SK-N-SH (cell line): ENCODE results near the gene CYP2A13. TPM values are rescaled to one million over a fixed set of nuclear protein-coding genes. Genes with fewer than 3 reads are reported as not detected.

ENCODE experiments used
- CTCF ChIA-PET: fragments of 300-600, 350-600 bp; formaldehyde crosslinking; extraction: SDS; loops from one replicate; lab custom pipeline; 2021; lab: Yijun Ruan, JAX
- POLR2A ChIA-PET: fragments of 350-600 bp; sonication (Branson Sonifier 250); formaldehyde crosslinking; extraction: SDS; loops from one replicate; lab custom pipeline; 2020; ENCODE audit warnings: antibody characterized with exemption, inconsistent platforms; lab: Yijun Ruan, JAX
- DNase-seq: peaks from one replicate; pipeline ENCODE4 v3.0.0; 2012
- H2AFZ ChIP-seq: fragments of 200-600 bp; sonication (generic); 2 replicates; pipeline ENCODE4 v1.8.1; 2016; ENCODE audit warnings: antibody characterized with exemption, mild to moderate bottlenecking, low read depth
- H3F3A ChIP-seq: fragments of 200-600 bp; sonication (generic); replicated peaks from 2 replicates; pipeline ENCODE3; 2016; ENCODE audit warnings: antibody characterized with exemption, mild to moderate bottlenecking; ENCODE audit not compliant: insufficient read depth
- H3K27ac ChIP-seq, 2 experiments: fragments of 200-500 bp in 1 of 2; fragments of 200-600 bp in 1 of 2; sonication (Bioruptor generic) in 1 of 2; sonication (generic), shearing (Covaris generic) in 1 of 2; 2 replicates each; pipeline versions ENCODE4 v1.5.1 to v1.6.1; 2014 to 2016; ENCODE audit warnings: low read depth in 2 of 2, inconsistent platforms in 1 of 2, low read length in 1 of 2, mild to moderate bottlenecking in 1 of 2, mixed read lengths in 1 of 2
- H3K27me3 ChIP-seq: fragments of 200-600 bp; sonication (generic), shearing (Covaris generic); 2 replicates; pipeline ENCODE4 v1.6.1; 2016; ENCODE audit warnings: mixed run types; ENCODE audit not compliant: insufficient read depth
- H3K36me3 ChIP-seq, 2 experiments: fragments of 200-500 bp in 1 of 2; fragments of 200-600 bp in 1 of 2; sonication (Bioruptor generic) in 1 of 2; sonication (generic) in 1 of 2; replicated peaks in 1 of 2; 2 replicates each; pipeline versions ENCODE3 to v1.5.1; 2014 to 2016; ENCODE audit warnings: low read length in 1 of 2, mild to moderate bottlenecking in 1 of 2; ENCODE audit not compliant: insufficient read depth in 2 of 2, control insufficient read depth in 1 of 2
- H3K4me1 ChIP-seq, 2 experiments: fragments of 200-500 bp in 1 of 2; fragments of 200-600 bp in 1 of 2; sonication (Bioruptor generic) in 1 of 2; sonication (generic), shearing (Covaris generic) in 1 of 2; 2 replicates each; pipeline versions ENCODE4 v1.5.1 to v1.6.1; 2014 to 2016; ENCODE audit warnings: low read depth in 1 of 2, low read length in 1 of 2, mixed run types in 1 of 2; ENCODE audit not compliant: insufficient read depth in 2 of 2, control insufficient read depth in 1 of 2
- H3K4me2 ChIP-seq: fragments of 200-600 bp; sonication (generic), shearing (Covaris generic); 2 replicates; pipeline ENCODE4 v1.6.1; 2017; ENCODE audit warnings: mixed run types
- H3K4me3 ChIP-seq, 2 experiments: fragments of 200-500 bp in 1 of 2; fragments of 200-600 bp in 1 of 2; sonication (Bioruptor generic) in 1 of 2; sonication (generic), shearing (Covaris generic) in 1 of 2; 2 replicates each; pipeline versions ENCODE4 v1.5.1 to v1.8.1; 2014 to 2016; ENCODE audit warnings: low read depth in 2 of 2, inconsistent platforms in 1 of 2, low read length in 1 of 2, mild to moderate bottlenecking in 1 of 2, mixed read lengths in 1 of 2, moderate library complexity in 1 of 2
- H3K79me2 ChIP-seq: fragments of 200-600 bp; sonication (generic); 2 replicates; pipeline ENCODE4 v1.8.1; 2017; ENCODE audit warnings: mild to moderate bottlenecking; ENCODE audit not compliant: insufficient read depth
- H3K9ac ChIP-seq: fragments of 200-600 bp; sonication (generic); 2 replicates; pipeline ENCODE4 v1.6.1; 2017; ENCODE audit warnings: mixed run types
- H3K9me2 ChIP-seq: fragments of 200-600 bp; sonication (generic); 2 replicates; pipeline ENCODE4 v1.6.1; 2017; ENCODE audit warnings: mixed run types
- H3K9me3 ChIP-seq: fragments of 200-600 bp; sonication (generic); 2 replicates; pipeline ENCODE4 v1.6.1; 2017; ENCODE audit warnings: mixed run types, mild to moderate bottlenecking, moderate library complexity
- H4K20me1 ChIP-seq: fragments of 200-600 bp; sonication (generic); 2 replicates; pipeline ENCODE4 v1.6.1; 2017; ENCODE audit warnings: mild to moderate bottlenecking, mixed run types; ENCODE audit not compliant: insufficient read depth
- CHD2 ChIP-seq: fragments of 150-350 bp; IDR thresholded peaks from 2 replicates; pipeline ENCODE4 v1.6.1; 2018; ENCODE audit warnings: low read length; ENCODE audit not compliant: partially characterized antibody
- EP300 ChIP-seq, 2 experiments: IDR thresholded peaks; 2 replicates each; pipeline versions ENCODE4 v1.4.0 to v1.6.1; 2012; ENCODE audit warnings: borderline replicate concordance in 1 of 2, low read depth in 1 of 2, low read length in 1 of 2
- GATA2 ChIP-seq: sonication (generic); formaldehyde crosslinking; IDR thresholded peaks from 2 replicates; pipeline ENCODE4 v1.5.0; 2020; ENCODE audit warnings: mild to moderate bottlenecking, missing genetic modification reagents
- MXI1 ChIP-seq: IDR thresholded peaks from 2 replicates; pipeline ENCODE4 v1.6.1; 2012; ENCODE audit warnings: mild to moderate bottlenecking, low read depth, low read length, improper control_type of control experiment
- NFIC ChIP-seq: IDR thresholded peaks from 2 replicates; pipeline ENCODE4 v1.4.0; 2012; ENCODE audit warnings: borderline replicate concordance
- RAD21 ChIP-seq: IDR thresholded peaks from 2 replicates; pipeline ENCODE4 v1.6.1; 2012; ENCODE audit warnings: mild to moderate bottlenecking, low read length
- RXRA ChIP-seq: IDR thresholded peaks from 2 replicates; pipeline ENCODE4 v1.4.0; 2012; ENCODE audit warnings: low read depth, mild to moderate bottlenecking, borderline replicate concordance
- SIN3A ChIP-seq: IDR thresholded peaks from 2 replicates; pipeline ENCODE4 v1.6.1; 2012; ENCODE audit warnings: low read depth, mild to moderate bottlenecking, low read length, moderate library complexity, borderline replicate concordance
- TAF1 ChIP-seq: IDR thresholded peaks from 2 replicates; pipeline ENCODE4 v1.6.1; 2012; ENCODE audit warnings: low read depth, mild to moderate bottlenecking, low read length, moderate library complexity, borderline replicate concordance
- TEAD4 ChIP-seq: IDR thresholded peaks from 2 replicates; pipeline ENCODE4 v1.4.0; 2012; ENCODE audit warnings: mild to moderate bottlenecking, borderline replicate concordance; ENCODE audit not compliant: insufficient read depth
- WGBS: methylation state at CpG from one replicate; pipeline ENCODE4 v1.1.6; 2017; ENCODE audit warnings: low lambda C conversion rate; 5-methylcytosine and 5-hydroxymethylcytosine counted together
- polyA plus RNA-seq, 3 experiments: library from polyadenylated mRNA; depleted of rRNA; stranded (reverse); fragments of >200 nt; gene quantifications; 2 replicates each; pipeline ENCODE4 v1.2.3, GENCODE V29; 2012
- TF ChIP-seq, protein P1 (sequence below): fragments of 200-600 bp; sonication (generic); IDR thresholded peaks from 2 replicates; pipeline ENCODE4 v1.6.1; 2017; ENCODE audit warnings: antibody characterized with exemption, mild to moderate bottlenecking, moderate library complexity
- TF ChIP-seq, protein P2 (sequence below): IDR thresholded peaks from 2 replicates; pipeline ENCODE4; 2012
- TF ChIP-seq, protein P3 (sequence below): fragments of 150-350 bp; IDR thresholded peaks from 2 replicates; pipeline ENCODE4 v1.6.1; 2016; ENCODE audit warnings: mild to moderate bottlenecking, low read depth, low read length
- TF ChIP-seq, protein P4 (sequence below): fragments of 150-350 bp; IDR thresholded peaks from 2 replicates; pipeline ENCODE4 v1.6.1; 2017; ENCODE audit warnings: antibody characterized with exemption, low read length, low read depth, borderline replicate concordance

CYP2A13 gene
- polyA plus RNA-seq, 1 of the 3 experiments (the other 2 are of a cell fraction), result not detected

DNA sequence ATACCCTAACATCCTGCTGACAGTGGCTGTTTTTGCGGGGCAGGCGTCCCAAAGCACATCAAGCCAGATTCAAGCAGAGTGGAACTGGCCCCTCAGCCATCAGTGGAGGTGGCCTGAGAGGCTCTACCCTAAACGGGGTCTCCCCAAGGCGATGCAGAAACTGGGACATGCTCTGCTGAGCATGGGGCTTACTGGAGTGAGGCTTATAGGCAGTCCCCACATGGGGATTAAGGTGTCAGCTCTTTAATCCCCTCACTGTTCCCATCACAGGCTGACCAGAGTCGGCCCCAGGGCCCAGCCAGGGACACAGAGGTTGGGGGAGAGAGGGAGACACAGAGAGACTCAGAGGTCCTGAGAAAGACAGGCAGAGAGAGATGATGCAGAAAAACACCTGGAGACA lies 42.9 kb downstream of the CYP2A13 start:
- H3K36me3 ChIP-seq, result no peaks in the 10 kb centered on the region
- no peaks in the 10 kb centered on the region for H3F3A ChIP-seq
- H3K9me2 ChIP-seq, result no peaks in the 10 kb centered on the region
- H3K27me3 ChIP-seq, result peaks cover 60% of the 10 kb centered on the region
- ChIA-PET CTCF (no interaction called here), POLR2A (no interaction called here)
- DNase-seq, result no peak
- H3K9me3 ChIP-seq, result no peaks in the 10 kb centered on the region
- H4K20me1 ChIP-seq, result no peaks in the 10 kb centered on the region
- no peaks in the 10 kb centered on the region for H3K79me2 ChIP-seq
- TF ChIP-seq EP300 (IDR thresholded peaks at IDR 0.05; ENCODE audit: borderline replicate concordance in 1 of 2, low read depth in 1 of 2, low read length in 1 of 2) (no peak), SIN3A (no peak), NFIC (no peak), RAD21 (no peak)
- 21% methylated on average over 5 of the region's 5 CpGs for WGBS
- no peak overlapping the region for H3K9ac ChIP-seq
- no peak overlapping the region for H3K27ac ChIP-seq
- H3K4me1 ChIP-seq, result no peaks in the 10 kb centered on the region
- no peak overlapping the region for H3K4me3 ChIP-seq
- no peak overlapping the region for H2AFZ ChIP-seq
- H3K4me2 ChIP-seq, result no peak overlapping the region

DNA sequence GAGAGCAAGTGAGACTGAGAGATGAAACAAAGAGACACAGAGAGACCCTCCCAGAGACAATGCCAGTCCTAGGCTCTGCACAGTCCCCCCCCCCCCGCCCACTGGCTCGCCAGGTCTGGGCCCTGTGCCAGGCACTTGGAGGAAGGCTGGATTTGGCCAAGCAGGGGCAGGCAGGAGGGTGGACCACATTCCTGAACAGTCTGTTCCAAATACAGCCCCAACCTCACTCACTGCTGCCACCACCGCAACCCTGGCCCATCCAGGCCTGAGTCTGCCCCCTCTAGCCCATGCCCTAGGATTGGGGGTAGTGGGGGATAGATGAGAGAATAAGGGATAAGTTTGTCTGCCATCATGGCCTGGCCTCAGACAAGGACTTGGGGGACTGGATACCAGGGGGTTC lies 45.0 kb downstream of the CYP2A13 start:
- H2AFZ ChIP-seq, result no peak overlapping the region
- CTCF ChIA-PET, result no interaction called here

More for the DNA sequence above, 45.0 kb downstream of the CYP2A13 start:
- Histone ChIP-seq H3K27ac (no peak overlapping the region), H3K9ac (no peak overlapping the region), H3K27me3 (peaks cover 65% of the 10 kb centered on the region), H4K20me1 (no peaks in the 10 kb centered on the region), H3K36me3 (no peaks in the 10 kb centered on the region), H3K79me2 (no peaks in the 10 kb centered on the region), H3K9me2 (no peaks in the 10 kb centered on the region), H3K4me3 (no peak overlapping the region), H3F3A (no peaks in the 10 kb centered on the region), H3K9me3 (no peaks in the 10 kb centered on the region), H3K4me1 (no peaks in the 10 kb centered on the region), H3K4me2 (no peak overlapping the region)
- POLR2A ChIA-PET, result no interaction called here
- WGBS, result 8% methylated on average over 3 of the region's 3 CpGs
- DNase-seq, result no peak
- TF ChIP-seq GATA2 (no peak), TEAD4 (no peak), CHD2 (no peak), TAF1 (no peak), MXI1 (no peak), RXRA (no peak)
- TF ChIP-seq, protein P1, sequence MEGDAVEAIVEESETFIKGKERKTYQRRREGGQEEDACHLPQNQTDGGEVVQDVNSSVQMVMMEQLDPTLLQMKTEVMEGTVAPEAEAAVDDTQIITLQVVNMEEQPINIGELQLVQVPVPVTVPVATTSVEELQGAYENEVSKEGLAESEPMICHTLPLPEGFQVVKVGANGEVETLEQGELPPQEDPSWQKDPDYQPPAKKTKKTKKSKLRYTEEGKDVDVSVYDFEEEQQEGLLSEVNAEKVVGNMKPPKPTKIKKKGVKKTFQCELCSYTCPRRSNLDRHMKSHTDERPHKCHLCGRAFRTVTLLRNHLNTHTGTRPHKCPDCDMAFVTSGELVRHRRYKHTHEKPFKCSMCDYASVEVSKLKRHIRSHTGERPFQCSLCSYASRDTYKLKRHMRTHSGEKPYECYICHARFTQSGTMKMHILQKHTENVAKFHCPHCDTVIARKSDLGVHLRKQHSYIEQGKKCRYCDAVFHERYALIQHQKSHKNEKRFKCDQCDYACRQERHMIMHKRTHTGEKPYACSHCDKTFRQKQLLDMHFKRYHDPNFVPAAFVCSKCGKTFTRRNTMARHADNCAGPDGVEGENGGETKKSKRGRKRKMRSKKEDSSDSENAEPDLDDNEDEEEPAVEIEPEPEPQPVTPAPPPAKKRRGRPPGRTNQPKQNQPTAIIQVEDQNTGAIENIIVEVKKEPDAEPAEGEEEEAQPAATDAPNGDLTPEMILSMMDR, result no peak
- TF ChIP-seq, protein P2, sequence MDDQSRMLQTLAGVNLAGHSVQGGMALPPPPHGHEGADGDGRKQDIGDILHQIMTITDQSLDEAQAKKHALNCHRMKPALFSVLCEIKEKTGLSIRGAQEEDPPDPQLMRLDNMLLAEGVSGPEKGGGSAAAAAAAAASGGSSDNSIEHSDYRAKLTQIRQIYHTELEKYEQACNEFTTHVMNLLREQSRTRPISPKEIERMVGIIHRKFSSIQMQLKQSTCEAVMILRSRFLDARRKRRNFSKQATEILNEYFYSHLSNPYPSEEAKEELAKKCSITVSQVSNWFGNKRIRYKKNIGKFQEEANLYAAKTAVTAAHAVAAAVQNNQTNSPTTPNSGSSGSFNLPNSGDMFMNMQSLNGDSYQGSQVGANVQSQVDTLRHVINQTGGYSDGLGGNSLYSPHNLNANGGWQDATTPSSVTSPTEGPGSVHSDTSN, result no peak
- TF ChIP-seq, protein P3, sequence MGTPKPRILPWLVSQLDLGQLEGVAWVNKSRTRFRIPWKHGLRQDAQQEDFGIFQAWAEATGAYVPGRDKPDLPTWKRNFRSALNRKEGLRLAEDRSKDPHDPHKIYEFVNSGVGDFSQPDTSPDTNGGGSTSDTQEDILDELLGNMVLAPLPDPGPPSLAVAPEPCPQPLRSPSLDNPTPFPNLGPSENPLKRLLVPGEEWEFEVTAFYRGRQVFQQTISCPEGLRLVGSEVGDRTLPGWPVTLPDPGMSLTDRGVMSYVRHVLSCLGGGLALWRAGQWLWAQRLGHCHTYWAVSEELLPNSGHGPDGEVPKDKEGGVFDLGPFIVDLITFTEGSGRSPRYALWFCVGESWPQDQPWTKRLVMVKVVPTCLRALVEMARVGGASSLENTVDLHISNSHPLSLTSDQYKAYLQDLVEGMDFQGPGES, result no peak
- TF ChIP-seq, protein P4, sequence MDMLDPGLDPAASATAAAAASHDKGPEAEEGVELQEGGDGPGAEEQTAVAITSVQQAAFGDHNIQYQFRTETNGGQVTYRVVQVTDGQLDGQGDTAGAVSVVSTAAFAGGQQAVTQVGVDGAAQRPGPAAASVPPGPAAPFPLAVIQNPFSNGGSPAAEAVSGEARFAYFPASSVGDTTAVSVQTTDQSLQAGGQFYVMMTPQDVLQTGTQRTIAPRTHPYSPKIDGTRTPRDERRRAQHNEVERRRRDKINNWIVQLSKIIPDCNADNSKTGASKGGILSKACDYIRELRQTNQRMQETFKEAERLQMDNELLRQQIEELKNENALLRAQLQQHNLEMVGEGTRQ, result no peak
